CMK (cell line): Measurements from ENCODE around the gene DPEP3.
A peak's percentile ranks its signal among the peaks of the same experiment; 100 is the strongest.
"Not testable (repeated sequence)": the region's sequence is repeated elsewhere in the genome, so short reads cannot be mapped to it uniquely, and the experiment has no call there.

Experiments
- DNase-seq: peaks from one replicate; pipeline ENCODE4 v3.0.0-alpha.2; 2010; ENCODE audit warnings: low read depth

DPEP3 gene

GRCh38 chr16:67979955-67980678 is at the start of gene DPEP3:
DPEP3 (minus strand) TSS chr16:67980499; CDS start chr16:67980380, 119 bp downstream.
- no peak for DNase-seq

- DNase-seq, result no peak
Observed at GRCh38 chr16:68028996-68029395, 48.7 kb upstream of the DPEP3 start.

GRCh38 chr16:68022728-68023537 is 42.6 kb upstream of the DPEP3 start, which contains the start of the genes DDX28 and DUS2:
DDX28 (minus strand) TSS chr16:68023232; CDS start chr16:68023202, 30 bp downstream.
DUS2 (plus strand) TSS chr16:68023284; CDS start chr16:68038024, 14,740 bp downstream.
- DNase-seq, result peak; percentile 94

GRCh38 chr16:68022278-68022727 is 42.0 kb upstream of the DPEP3 start:
- no peak for DNase-seq

GRCh38 chr16:68021490-68021889 is 41.2 kb upstream of the DPEP3 start:
- no peak for DNase-seq

GRCh38 chr16:68019167-68019680 is 38.9 kb upstream of the DPEP3 start:
- DNase-seq, result no peak

DNA sequence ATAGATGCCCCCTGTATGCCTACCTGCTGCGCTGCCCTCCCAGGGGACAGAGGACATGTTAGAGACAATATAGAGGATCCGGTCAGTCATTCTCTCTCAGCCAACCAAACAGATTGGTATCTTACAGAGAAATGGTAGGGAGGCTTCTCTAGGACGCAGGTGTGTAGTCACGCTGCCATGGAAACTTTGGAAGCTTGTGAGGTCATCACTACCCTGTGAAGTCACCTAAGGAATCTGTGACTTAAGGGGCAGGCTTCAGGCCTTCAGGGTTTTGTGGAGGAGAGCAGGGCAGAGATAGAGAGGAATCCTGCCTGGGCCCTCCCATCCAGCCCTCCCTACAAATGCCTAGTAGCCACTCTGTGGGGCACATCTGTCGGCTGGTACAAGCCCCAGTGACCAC is 35.4 kb upstream of the DPEP3 start, which contains the start of gene DPEP2NB:
Gene DPEP2NB (minus strand): TSS at position 231 of the 400 bp plus-strand sequence. CDS start 141 bp downstream, at position 90.
- no peak for DNase-seq

DNA sequence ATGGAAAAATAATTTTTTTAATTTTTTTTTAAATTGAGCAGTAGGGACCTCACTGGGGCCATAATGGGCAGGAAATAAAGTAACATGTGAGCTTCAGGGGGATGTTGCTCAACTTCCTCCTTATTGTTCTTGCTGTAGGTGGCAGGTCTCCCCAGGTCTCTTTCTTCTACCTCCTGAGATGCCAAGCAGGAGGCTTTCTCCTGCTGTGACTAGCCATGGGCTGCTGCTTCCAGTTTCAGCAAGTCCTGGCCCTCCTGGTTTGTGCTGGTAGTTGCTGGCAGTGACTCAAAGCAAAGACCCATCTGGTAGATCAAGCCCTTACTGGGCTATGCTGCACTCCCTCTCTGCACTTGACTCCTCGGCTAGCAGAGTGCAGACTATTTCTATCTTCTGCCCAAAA is 33.1 kb upstream of the DPEP3 start:
- DNase-seq, result no peak

DNA sequence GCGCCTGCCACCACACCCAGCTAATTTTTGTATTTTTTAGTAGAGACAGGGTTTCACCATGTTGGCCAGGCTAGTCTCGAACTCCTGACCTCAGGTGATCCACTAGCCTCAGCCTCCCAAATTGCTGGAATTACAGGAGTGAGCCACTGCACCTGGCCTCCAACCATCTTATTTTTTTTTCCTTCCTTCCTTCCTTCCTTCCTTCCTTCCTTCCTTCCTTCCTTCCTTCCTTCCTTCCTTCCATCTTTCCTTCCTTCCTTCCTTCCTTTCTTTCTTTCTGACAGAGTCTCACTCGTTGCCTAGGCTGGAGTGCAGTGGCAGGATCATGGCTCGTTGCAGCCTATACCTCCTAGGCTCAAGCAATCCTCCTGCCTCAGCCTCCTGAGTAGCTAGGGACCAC is 29.6 kb upstream of the DPEP3 start:
- not testable (repeated sequence) for DNase-seq

DNA sequence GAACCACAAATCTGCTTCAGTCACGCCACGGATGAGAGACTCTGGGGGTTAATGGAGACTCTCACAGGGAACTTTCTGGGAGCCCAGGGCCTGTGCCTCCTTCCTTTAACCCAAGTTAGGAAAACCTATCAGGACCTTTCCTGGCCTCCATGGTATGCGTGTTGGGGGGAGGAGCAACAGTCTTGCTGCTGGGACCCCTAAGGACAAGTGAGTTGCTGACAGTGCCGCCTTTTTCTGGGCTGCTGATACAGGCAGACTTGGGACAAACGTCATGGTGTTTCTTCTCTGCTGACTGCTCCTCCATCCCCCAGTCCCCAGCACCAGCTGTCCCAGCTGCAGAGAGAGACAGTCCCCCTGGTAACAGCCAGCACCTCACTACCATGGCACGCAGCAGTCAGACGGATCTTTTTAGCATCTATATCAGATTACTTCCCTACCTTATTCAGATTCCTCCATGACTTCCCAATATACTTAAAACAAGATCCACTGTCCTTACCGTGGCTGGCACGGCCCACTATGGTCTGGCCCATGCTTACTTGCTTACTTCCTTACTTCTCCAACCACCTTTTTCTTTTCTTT is 28.9 kb upstream of the DPEP3 start:
- DNase-seq, result no peak

DNA sequence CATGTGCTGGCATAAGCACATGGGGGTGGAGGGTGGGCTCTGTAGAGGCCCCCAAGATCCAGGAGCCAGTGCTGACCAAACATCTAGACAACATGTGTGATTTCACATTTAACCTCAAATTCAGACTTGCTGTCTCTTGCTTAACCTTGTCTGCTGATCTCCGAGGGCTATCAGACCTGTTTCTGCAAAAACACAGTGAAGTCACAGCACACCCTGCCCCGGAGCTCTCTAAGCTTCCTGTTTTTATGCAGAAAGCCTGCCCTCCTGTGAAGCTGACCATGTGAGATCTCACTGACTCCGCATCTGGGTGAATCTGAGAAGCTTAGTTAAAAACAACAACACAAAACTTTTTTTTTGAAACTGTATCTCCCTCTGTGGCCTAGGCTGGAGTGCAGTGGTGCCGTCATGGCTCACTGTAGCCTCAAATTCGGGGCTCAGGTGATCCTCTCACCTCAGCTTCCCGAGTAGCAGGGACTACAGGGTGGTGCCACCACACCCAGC is 25.5 kb upstream of the DPEP3 start:
- DNase-seq, result no peak

DNA sequence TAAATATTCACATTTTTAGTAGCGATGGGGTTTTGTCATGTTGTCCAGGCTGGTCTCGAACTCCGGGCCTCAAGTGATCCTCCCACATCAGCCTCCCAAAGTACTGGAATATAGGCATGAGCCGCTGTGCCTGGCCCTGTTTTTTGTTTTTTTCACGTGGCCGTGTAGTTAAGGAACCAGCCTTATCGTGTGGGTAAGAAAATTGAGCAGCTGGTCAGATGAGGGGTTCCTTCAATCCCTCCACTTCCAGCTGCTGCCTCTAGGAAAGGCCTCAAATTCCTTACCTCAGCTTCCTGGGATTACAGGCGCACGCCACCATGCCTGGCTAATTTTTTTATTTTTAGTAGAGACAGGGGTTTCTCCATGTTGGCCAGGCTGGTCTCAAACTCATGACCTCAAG is 24.9 kb upstream of the DPEP3 start:
- no peak for DNase-seq

DNA sequence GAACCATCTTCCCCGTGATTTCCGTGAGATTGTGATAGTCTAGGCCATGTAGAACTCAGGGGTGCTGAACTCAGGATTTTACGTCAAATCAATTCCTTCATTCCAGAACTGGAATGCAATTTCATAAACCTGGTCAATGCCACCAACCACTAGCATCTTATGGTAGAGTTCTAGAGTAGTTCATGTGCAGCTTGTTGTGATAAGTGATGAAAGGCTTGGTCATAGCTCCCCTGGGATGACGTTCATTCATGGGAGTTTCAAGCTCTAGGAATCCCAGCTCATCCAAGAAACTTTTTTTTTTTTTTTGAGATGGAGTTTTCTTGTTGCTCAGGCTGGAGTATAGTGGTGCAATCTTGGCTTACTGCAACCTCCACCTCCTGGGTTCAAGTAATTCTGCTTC is 22.7 kb upstream of the DPEP3 start:
- no peak for DNase-seq

DNA sequence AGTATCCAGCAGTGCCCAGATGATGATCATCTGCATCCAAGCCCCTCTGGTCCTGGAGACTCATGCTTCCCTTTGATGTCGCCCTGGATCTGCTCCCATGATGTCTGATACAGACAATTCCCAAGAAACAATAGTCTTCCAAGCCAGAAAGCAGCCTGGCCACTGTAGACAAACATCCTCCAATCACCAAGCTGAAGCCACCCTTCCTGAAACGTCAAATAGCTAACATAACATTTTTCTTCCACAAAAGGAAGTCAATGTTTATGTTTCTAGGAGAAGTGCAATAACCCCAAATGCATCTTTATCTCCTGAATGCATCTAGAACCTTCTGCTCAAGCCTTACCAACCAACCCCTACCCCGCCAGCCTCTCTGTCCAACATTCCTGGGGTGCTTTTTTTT is 20.2 kb upstream of the DPEP3 start:
- no peak for DNase-seq

- DNase-seq, result no peak
Observed at GRCh38 chr16:67999985-68000384, 19.7 kb upstream of the DPEP3 start.

DNA sequence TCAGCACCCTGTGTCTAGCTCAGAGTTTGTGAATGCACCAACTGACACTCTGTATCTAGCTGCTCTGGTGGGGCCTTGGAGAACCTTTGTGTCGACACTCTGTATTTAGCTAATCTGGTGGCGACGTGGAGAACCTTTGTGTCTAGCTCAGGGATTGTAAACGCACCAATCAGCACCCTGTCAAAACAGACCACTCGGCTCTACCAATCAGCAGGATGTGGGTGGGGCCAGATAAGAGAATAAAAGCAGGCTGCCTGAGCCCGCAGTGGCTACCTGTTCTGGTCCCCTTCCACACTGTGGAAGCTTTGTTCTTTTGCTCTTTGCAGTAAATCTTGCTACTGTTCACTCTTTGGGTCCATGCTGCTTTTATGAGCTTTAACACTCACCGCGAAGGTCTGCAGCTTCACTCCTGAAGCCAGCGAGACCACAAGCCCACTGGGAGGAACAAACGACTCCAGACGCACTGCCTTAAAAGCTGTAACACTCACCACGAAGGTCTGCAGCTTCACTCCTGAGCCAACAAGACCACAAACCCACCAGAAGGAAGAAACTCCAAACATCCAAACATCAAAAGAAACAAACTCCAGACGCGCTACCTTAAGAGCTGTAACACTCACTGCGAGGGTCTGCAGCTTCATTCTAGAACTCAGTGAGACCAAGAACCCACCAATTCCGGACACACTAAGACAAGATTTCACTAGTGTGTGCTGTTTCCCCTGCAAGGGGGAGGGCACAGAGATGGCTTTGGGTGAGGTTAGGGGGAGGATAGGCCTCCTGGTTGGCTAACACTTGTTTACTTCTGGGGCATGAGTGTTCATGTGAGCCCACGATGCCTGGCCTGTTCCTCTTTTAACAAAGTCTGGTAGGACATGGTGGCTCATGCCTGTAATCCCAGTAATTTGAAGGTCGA is 18.7 kb upstream of the DPEP3 start, which contains the start of gene DPEP2:
Gene DPEP2 (minus strand): TSS at position 706 of the 910 bp plus-strand sequence. CDS start 6,272 bp downstream, outside the sequence.
- not testable (repeated sequence) for DNase-seq

GRCh38 chr16:67998231-67998778 is 18.0 kb upstream of the DPEP3 start:
- not testable (repeated sequence) for DNase-seq

DNA sequence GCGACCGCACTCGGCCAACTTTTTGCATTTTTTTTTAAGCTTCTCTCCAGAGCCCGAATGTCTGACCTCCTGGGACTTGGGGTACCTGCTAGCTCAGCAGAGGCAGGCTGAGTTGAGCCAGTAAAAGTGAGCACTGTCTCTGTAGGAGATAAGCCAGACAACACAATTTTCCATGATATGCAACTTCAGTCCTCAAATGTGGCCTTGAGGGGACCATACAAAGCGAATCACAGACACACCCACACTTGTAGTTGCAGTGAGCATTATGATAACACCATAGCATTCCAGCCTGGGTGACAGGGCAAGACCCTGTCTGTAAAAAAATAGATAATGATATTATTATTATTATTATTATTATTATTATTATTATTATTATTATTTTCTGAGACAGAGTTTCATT is 16.4 kb upstream of the DPEP3 start:
- no peak for DNase-seq

DNA sequence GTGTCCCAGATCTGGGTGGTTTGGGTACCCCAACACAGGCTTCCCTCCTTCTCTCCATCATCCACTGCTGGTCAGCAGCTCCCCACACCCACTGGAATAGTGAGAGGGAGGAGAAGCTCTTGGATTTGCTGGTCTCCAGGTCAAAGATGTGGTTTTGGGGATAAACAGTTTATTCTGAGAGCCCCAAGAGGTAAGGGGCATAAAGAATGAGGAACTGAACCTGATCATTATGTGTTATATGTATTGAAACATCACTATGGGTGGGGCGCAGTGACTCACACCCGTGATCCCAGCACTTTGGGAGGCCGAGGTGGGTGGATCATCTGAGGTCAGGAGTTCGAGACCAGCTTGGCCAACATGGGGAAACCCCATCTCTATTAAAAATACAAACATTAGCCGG is 15.1 kb upstream of the DPEP3 start:
- no peak for DNase-seq

DNA sequence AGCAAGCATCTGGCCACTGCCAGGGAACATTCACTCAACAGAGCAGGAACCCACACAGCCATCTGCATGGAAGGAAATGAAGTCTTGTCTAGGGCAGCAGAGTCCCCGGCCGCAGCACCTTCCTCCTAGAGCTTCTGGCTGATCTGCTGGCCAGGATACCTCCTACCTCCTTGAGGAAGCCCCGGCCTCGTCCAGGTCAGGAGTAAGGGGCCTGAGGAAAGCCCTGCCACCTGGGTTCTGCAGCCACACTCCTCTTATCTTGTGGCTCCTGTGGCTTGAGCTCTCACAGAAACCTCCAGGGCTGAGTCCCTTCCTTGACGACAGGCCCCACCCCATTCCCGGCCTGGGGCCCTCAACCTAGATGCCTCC is 13.7 kb upstream of the DPEP3 start:
- DNase-seq, result peak; percentile 85
